Activated T-helper 2 cell treated with anti-CD3 and anti-CD28 coated beads, Interferon-gamma antibody, Interleukin-2, Interleukin-4, amounts not matched to agents 10 μg/mL and 5 μg/mL and 100 μg/mL, durations not matched to agents 14 hours and 24 hours and 36 hours (primary cell): ENCODE data around the gene ANKRD44. TPM values are rescaled to one million over a fixed set of nuclear protein-coding genes. Genes with fewer than 3 reads are reported as not detected.
A peak's percentile ranks its signal among the peaks of the same experiment; 100 is the strongest.

Experiments used
- DNase-seq: peaks from one replicate; pipeline ENCODE4 v3.0.0; 2021; ENCODE audit warnings: low spot score
- H3K27ac Mint-ChIP-seq: one replicate; pipeline ENCODE4 v1.8.0; 2021; ENCODE audit warnings: mixed read lengths
- H3K27me3 Mint-ChIP-seq: one replicate; pipeline ENCODE4 v1.8.0; 2021; ENCODE audit warnings: low read depth, mixed read lengths
- H3K36me3 Mint-ChIP-seq: one replicate; pipeline ENCODE4 v1.8.0; 2021; ENCODE audit warnings: low read depth, mixed read lengths
- H3K4me1 Mint-ChIP-seq: one replicate; pipeline ENCODE4 v1.8.0; 2021; ENCODE audit warnings: low read depth, mixed read lengths
- H3K4me3 Mint-ChIP-seq: one replicate; pipeline ENCODE4 v1.8.0; 2021; ENCODE audit warnings: low read depth, mild to moderate bottlenecking, moderate library complexity, mixed read lengths
- H3K9me3 Mint-ChIP-seq: one replicate; pipeline ENCODE4 v1.8.0; 2021; ENCODE audit warnings: mixed read lengths
- intact Hi-C: fragments of 100-400 bp; cut with micrococcal nuclease; formaldehyde crosslinking; loops from one replicate; pipeline ENCODE4 v1.15.1; 2023
- total RNA-seq: library from RNA; stranded (reverse); gene quantifications from 2 replicates; pipeline ENCODE4 v1.2.3, GENCODE V29; 2022

The ANKRD44 gene
- total RNA-seq, 1 donor from 2014 or later, result 120 TPM

- Mint-ChIP-seq H3K9me3 (no peaks in the 10 kb centered on the region), H3K4me1 (peaks cover 59% of the 10 kb centered on the region), H3K27ac (peak overlapping the region; percentile 69), H3K36me3 (peaks cover 53% of the 10 kb centered on the region), H3K4me3 (no peak overlapping the region), H3K27me3 (no peaks in the 10 kb centered on the region)
- DNase-seq, result no peak
- intact Hi-C loops, result no loop called here
Measured at GRCh38 chr2:197278799-197279763, 31.5 kb downstream of the ANKRD44 start.

GRCh38 chr2:197277794-197278193 lies 32.8 kb downstream of the ANKRD44 start:
- no peaks in the 10 kb centered on the region for H3K27me3 Mint-ChIP-seq
- no peak overlapping the region for H3K4me3 Mint-ChIP-seq
- H3K36me3 Mint-ChIP-seq, result peaks cover 49% of the 10 kb centered on the region
- no peaks in the 10 kb centered on the region for H3K9me3 Mint-ChIP-seq
- H3K4me1 Mint-ChIP-seq, result peaks cover 60% of the 10 kb centered on the region
- DNase-seq, result no peak
- peak overlapping the region; percentile 39 for H3K27ac Mint-ChIP-seq
- intact Hi-C loops, result no loop called here

- Mint-ChIP-seq H3K27ac (no peak overlapping the region), H3K4me1 (peaks cover 57% of the 10 kb centered on the region), H3K9me3 (no peaks in the 10 kb centered on the region), H3K36me3 (peaks cover 48% of the 10 kb centered on the region), H3K27me3 (no peaks in the 10 kb centered on the region), H3K4me3 (no peak overlapping the region)
- DNase-seq, result no peak
- intact Hi-C loops, result no loop called here
Measured at GRCh38 chr2:197276156-197276555, 34.4 kb downstream of the ANKRD44 start.

- Mint-ChIP-seq H3K9me3 (no peaks in the 10 kb centered on the region), H3K4me3 (no peak overlapping the region), H3K27ac (no peak overlapping the region), H3K27me3 (no peaks in the 10 kb centered on the region), H3K4me1 (peaks cover 57% of the 10 kb centered on the region), H3K36me3 (peaks cover 50% of the 10 kb centered on the region)
- intact Hi-C loops, result no loop called here
- DNase-seq, result no peak
Measured at GRCh38 chr2:197274937-197275336, 35.6 kb downstream of the ANKRD44 start.

- Mint-ChIP-seq H3K9me3 (no peaks in the 10 kb centered on the region), H3K4me1 (peaks cover 57% of the 10 kb centered on the region), H3K4me3 (no peak overlapping the region), H3K36me3 (peaks cover 45% of the 10 kb centered on the region), H3K27me3 (no peaks in the 10 kb centered on the region), H3K27ac (peak overlapping the region; percentile 43)
- no peak for DNase-seq
- intact Hi-C loops, result no loop called here
Measured at GRCh38 chr2:197274349-197274748, 36.2 kb downstream of the ANKRD44 start.

GRCh38 chr2:197273485-197273884 lies 37.1 kb downstream of the ANKRD44 start:
- no peak overlapping the region for H3K4me3 Mint-ChIP-seq
- peaks cover 57% of the 10 kb centered on the region for H3K4me1 Mint-ChIP-seq
- no peaks in the 10 kb centered on the region for H3K27me3 Mint-ChIP-seq
- no peaks in the 10 kb centered on the region for H3K9me3 Mint-ChIP-seq
- H3K27ac Mint-ChIP-seq, result peak overlapping the region; percentile 26
- intact Hi-C loops, result no loop called here
- no peak for DNase-seq
- peaks cover 38% of the 10 kb centered on the region for H3K36me3 Mint-ChIP-seq

GRCh38 chr2:197270601-197271000 lies 40.0 kb downstream of the ANKRD44 start:
- H3K9me3 Mint-ChIP-seq, result no peaks in the 10 kb centered on the region
- H3K36me3 Mint-ChIP-seq, result peaks cover 31% of the 10 kb centered on the region
- no peaks in the 10 kb centered on the region for H3K27me3 Mint-ChIP-seq
- peak overlapping the region; percentile 81 for H3K27ac Mint-ChIP-seq
- H3K4me1 Mint-ChIP-seq, result peaks cover 72% of the 10 kb centered on the region
- no peak for DNase-seq
- intact Hi-C loops, result no loop called here
- H3K4me3 Mint-ChIP-seq, result no peak overlapping the region

GRCh38 chr2:197269815-197270214 lies 40.8 kb downstream of the ANKRD44 start:
- H3K36me3 Mint-ChIP-seq, result peaks cover 25% of the 10 kb centered on the region
- peak overlapping the region; percentile 81 for H3K27ac Mint-ChIP-seq
- H3K27me3 Mint-ChIP-seq, result no peaks in the 10 kb centered on the region
- intact Hi-C loops, result loop anchor here (1.0 kb wide), 2 partner anchors 12 to 15 kb away; no protein-coding TSS in a partner anchor
- no peak for DNase-seq
- no peak overlapping the region for H3K4me3 Mint-ChIP-seq
- H3K9me3 Mint-ChIP-seq, result no peaks in the 10 kb centered on the region
- peaks cover 74% of the 10 kb centered on the region for H3K4me1 Mint-ChIP-seq

- Mint-ChIP-seq H3K4me1 (peaks cover 77% of the 10 kb centered on the region), H3K9me3 (no peaks in the 10 kb centered on the region), H3K27me3 (no peaks in the 10 kb centered on the region), H3K27ac (peak overlapping the region; percentile 81), H3K4me3 (peak overlapping the region; percentile 34), H3K36me3 (peaks cover 19% of the 10 kb centered on the region)
- intact Hi-C loops, result loop anchor here (1.0 kb wide), 2 partner anchors 11 to 16 kb away; no protein-coding TSS in a partner anchor
- no peak for DNase-seq
Measured at GRCh38 chr2:197268786-197269584, 41.6 kb downstream of the ANKRD44 start.

- intact Hi-C loops, result no loop called here
- DNase-seq, result no peak
- Mint-ChIP-seq H3K9me3 (no peaks in the 10 kb centered on the region), H3K4me3 (peak overlapping the region; percentile 3), H3K36me3 (peaks cover 24% of the 10 kb centered on the region), H3K27ac (peak overlapping the region; percentile 70), H3K4me1 (peaks cover 86% of the 10 kb centered on the region), H3K27me3 (no peaks in the 10 kb centered on the region)
Measured at GRCh38 chr2:197266477-197266876, 44.1 kb downstream of the ANKRD44 start.

- Mint-ChIP-seq H3K4me1 (peaks cover 89% of the 10 kb centered on the region), H3K27me3 (no peaks in the 10 kb centered on the region), H3K4me3 (peak overlapping the region; percentile 20), H3K9me3 (no peaks in the 10 kb centered on the region), H3K27ac (peak overlapping the region; percentile 70), H3K36me3 (peaks cover 24% of the 10 kb centered on the region)
- DNase-seq, result no peak
- intact Hi-C loops, result no loop called here
Measured at GRCh38 chr2:197265924-197266323, 44.7 kb downstream of the ANKRD44 start.

GRCh38 chr2:197265036-197265435 lies 45.5 kb downstream of the ANKRD44 start:
- no peaks in the 10 kb centered on the region for H3K27me3 Mint-ChIP-seq
- H3K9me3 Mint-ChIP-seq, result no peaks in the 10 kb centered on the region
- no peak for DNase-seq
- H3K4me3 Mint-ChIP-seq, result no peak overlapping the region
- peak overlapping the region; percentile 39 for H3K27ac Mint-ChIP-seq
- peaks cover 81% of the 10 kb centered on the region for H3K4me1 Mint-ChIP-seq
- intact Hi-C loops, result no loop called here
- H3K36me3 Mint-ChIP-seq, result peaks cover 17% of the 10 kb centered on the region
